Panc1 (cell line): ENCODE results near the gene ZNF316. TPM values are rescaled to one million over a fixed set of nuclear protein-coding genes. Genes with fewer than 3 reads are reported as not detected.

ENCODE experiments used
- ATAC-seq: fragments of 200-7000 bp; cut with Tn5 transposase; 2 replicates; pipeline ENCODE4 v1.9.1; 2020; ENCODE audit warnings: mild to moderate bottlenecking, moderate library complexity
- BruUV-seq: library from RNA; stranded (reverse); fragments of 400-500 nt; replicated peaks from 2 replicates; lab custom pipeline; 2021; lab: Mats Ljungman, UMichigan
- CTCF ChIA-PET: fragments of 300-600 bp; sonication (Branson Sonifier 250); formaldehyde crosslinking; loops from one replicate; lab custom pipeline; 2022; ENCODE audit warnings: antibody characterized with exemption; lab: Charles Lee
- POLR2A ChIA-PET: fragments of 300-600 bp; sonication (Branson Sonifier 250); formaldehyde crosslinking; loops from one replicate; lab custom pipeline; 2022; ENCODE audit warnings: antibody characterized with exemption; lab: Charles Lee
- DNase-seq: peaks from one replicate; pipeline ENCODE4 v3.0.0-alpha.2; 2010; ENCODE audit warnings: low read depth, low spot score
- H3K27ac ChIP-seq: 2 replicates; pipeline ENCODE4 v1.5.1; 2011; ENCODE audit warnings: mild to moderate bottlenecking, low read length, inconsistent platforms
- H3K27me3 ChIP-seq: fragments of 200-500 bp; sonication (Bioruptor generic); 2 replicates; pipeline ENCODE4 v1.6.0; 2014; ENCODE audit warnings: low read length, inconsistent platforms; ENCODE audit not compliant: control insufficient read depth, insufficient read depth
- H3K36me3 ChIP-seq: fragments of 200-500 bp; sonication (Bioruptor generic); 2 replicates; pipeline ENCODE4 v1.5.1; 2014; ENCODE audit warnings: inconsistent platforms, mild to moderate bottlenecking, low read length, moderate library complexity; ENCODE audit not compliant: control insufficient read depth, insufficient read depth
- H3K4me1 ChIP-seq: 2 replicates; pipeline ENCODE4 v1.5.1; 2011; ENCODE audit warnings: inconsistent platforms, mild to moderate bottlenecking, low read length, moderate library complexity; ENCODE audit not compliant: control insufficient read depth, insufficient read depth
- H3K4me3 ChIP-seq, 2 experiments: 2 replicates each; pipeline ENCODE4 v1.5.1; 2011 to 2012; ENCODE audit warnings: low read depth in 2 of 2, low read length in 2 of 2, mild to moderate bottlenecking in 2 of 2, inconsistent platforms in 1 of 2, moderate library complexity in 1 of 2
- H3K9me3 ChIP-seq: fragments of 200-500 bp; sonication (Bioruptor generic); 2 replicates; pipeline ENCODE4 v1.5.1; 2014; ENCODE audit warnings: low read depth, mild to moderate bottlenecking, inconsistent platforms, low read length, moderate library complexity; ENCODE audit not compliant: control insufficient read depth, insufficient read depth
- POLR2AphosphoS5 ChIP-seq: IDR thresholded peaks from 2 replicates; pipeline ENCODE4 v1.6.1; 2012; ENCODE audit warnings: mild to moderate bottlenecking, low read depth, low read length, moderate library complexity
- SIN3A ChIP-seq: IDR thresholded peaks from 2 replicates; pipeline ENCODE4 v1.6.1; 2012; ENCODE audit warnings: low read depth, mild to moderate bottlenecking, low read length, moderate library complexity, borderline replicate concordance; ENCODE audit not compliant: insufficient read depth
- TCF7L2 ChIP-seq: IDR thresholded peaks from 2 replicates; pipeline ENCODE4 v1.6.1; 2011; ENCODE audit warnings: mild to moderate bottlenecking, low read depth, low read length, inconsistent platforms
- in situ Hi-C: cut with HindIII; loops from 2 replicates; pipeline ENCODE4 v1.10.0; 2016; ENCODE audit warnings: low sequenced_read_pairs, low pct_unique_long_range_greater_than_20kb
- intact Hi-C: fragments of 100-400 bp; cut with micrococcal nuclease; formaldehyde crosslinking; loops from one replicate; pipeline ENCODE4 v1.10.0; 2022; ENCODE audit not compliant: unreplicated experiment
- total RNA-seq: library from RNA; stranded (reverse); gene quantifications from one replicate; pipeline ENCODE4 v1.2.1, GENCODE V29; 2021; ENCODE audit not compliant: unreplicated experiment
- TF ChIP-seq, protein P1 (sequence below), 2 experiments: IDR thresholded peaks; 2 replicates each; pipeline ENCODE4 v1.6.1; 2011 to 2012; ENCODE audit warnings: low read depth in 2 of 2, control low read depth in 1 of 2, low read length in 1 of 2, mild to moderate bottlenecking in 1 of 2, moderate library complexity in 1 of 2; ENCODE audit not compliant: insufficient read depth in 1 of 2
- TF ChIP-seq, protein P2 (sequence below): fragments of 450-650 bp; IDR thresholded peaks from 2 replicates; pipeline ENCODE4 v1.5.1; 2017; ENCODE audit warnings: mild to moderate bottlenecking

Gene ZNF316
- total RNA-seq, 1 experiment from 2014 or later, result 37.8 TPM

DNA sequence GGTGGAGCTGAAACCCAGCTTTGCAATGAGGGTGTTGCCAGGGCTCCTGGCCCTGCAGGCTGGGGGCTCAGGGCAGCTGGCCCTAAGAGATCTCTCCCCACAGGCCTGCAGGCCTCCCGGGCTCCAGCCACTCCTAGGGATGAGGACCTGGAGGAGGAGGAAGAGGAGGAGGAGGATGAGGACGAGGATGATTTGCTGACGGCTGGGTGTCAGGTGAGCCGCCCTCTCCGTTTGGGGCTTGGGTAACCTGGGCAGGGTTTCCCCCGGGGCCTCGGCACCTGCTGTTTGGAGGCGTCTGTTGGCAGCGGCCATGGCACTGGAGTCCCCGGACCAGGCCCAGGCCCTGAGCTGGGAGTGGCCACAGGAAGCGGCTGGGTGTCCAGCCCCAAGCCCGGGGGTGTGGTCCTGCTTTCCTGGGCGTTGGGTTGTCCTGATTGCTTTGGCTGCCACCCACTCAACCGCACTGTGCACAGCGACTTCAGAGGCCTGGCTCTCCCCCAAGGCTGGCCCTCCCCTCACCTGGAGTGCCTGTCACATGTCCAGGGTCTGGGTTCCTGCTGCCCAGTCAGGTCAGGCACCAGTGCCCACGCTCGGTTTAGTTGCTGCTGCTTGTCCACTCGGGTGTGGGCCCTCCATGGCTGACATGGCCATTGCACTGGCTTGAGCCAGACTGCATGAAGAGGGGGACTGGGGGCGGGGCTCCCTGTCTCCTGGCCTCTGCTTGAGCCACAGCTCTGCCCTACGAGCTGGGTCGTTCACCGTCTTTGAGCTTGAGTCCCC lies 5.9 kb downstream of the ZNF316 start:
- ChIA-PET POLR2A (no interaction called here), CTCF (no interaction called here)
- Histone ChIP-seq H3K27ac (no peak overlapping the region), H3K27me3 (no peaks in the 10 kb centered on the region), H3K4me1 (peaks cover 7% of the 10 kb centered on the region), H3K36me3 (peaks cover 4% of the 10 kb centered on the region; the same call in 1 of the 2 replicates), H3K9me3 (no peaks in the 10 kb centered on the region), H3K4me3 (no peak overlapping the region)
- in situ Hi-C loops (no loop called here), intact Hi-C loops (no loop called here)
- ATAC-seq, result peak; percentile 19; the same call in 1 of the 2 replicates
- no TSS peak for BruUV-seq
- DNase-seq, result no peak
- TF ChIP-seq, protein P1, sequence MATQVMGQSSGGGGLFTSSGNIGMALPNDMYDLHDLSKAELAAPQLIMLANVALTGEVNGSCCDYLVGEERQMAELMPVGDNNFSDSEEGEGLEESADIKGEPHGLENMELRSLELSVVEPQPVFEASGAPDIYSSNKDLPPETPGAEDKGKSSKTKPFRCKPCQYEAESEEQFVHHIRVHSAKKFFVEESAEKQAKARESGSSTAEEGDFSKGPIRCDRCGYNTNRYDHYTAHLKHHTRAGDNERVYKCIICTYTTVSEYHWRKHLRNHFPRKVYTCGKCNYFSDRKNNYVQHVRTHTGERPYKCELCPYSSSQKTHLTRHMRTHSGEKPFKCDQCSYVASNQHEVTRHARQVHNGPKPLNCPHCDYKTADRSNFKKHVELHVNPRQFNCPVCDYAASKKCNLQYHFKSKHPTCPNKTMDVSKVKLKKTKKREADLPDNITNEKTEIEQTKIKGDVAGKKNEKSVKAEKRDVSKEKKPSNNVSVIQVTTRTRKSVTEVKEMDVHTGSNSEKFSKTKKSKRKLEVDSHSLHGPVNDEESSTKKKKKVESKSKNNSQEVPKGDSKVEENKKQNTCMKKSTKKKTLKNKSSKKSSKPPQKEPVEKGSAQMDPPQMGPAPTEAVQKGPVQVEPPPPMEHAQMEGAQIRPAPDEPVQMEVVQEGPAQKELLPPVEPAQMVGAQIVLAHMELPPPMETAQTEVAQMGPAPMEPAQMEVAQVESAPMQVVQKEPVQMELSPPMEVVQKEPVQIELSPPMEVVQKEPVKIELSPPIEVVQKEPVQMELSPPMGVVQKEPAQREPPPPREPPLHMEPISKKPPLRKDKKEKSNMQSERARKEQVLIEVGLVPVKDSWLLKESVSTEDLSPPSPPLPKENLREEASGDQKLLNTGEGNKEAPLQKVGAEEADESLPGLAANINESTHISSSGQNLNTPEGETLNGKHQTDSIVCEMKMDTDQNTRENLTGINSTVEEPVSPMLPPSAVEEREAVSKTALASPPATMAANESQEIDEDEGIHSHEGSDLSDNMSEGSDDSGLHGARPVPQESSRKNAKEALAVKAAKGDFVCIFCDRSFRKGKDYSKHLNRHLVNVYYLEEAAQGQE (IDR thresholded peaks at IDR 0.05; ENCODE audit: insufficient read depth in 1 of 2, low read depth in 2 of 2, low read length in 1 of 2), result no peak
- TF ChIP-seq, protein P2, sequence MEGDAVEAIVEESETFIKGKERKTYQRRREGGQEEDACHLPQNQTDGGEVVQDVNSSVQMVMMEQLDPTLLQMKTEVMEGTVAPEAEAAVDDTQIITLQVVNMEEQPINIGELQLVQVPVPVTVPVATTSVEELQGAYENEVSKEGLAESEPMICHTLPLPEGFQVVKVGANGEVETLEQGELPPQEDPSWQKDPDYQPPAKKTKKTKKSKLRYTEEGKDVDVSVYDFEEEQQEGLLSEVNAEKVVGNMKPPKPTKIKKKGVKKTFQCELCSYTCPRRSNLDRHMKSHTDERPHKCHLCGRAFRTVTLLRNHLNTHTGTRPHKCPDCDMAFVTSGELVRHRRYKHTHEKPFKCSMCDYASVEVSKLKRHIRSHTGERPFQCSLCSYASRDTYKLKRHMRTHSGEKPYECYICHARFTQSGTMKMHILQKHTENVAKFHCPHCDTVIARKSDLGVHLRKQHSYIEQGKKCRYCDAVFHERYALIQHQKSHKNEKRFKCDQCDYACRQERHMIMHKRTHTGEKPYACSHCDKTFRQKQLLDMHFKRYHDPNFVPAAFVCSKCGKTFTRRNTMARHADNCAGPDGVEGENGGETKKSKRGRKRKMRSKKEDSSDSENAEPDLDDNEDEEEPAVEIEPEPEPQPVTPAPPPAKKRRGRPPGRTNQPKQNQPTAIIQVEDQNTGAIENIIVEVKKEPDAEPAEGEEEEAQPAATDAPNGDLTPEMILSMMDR, result no peak
- TF ChIP-seq POLR2AphosphoS5 (no peak), SIN3A (no peak), TCF7L2 (no peak)

DNA sequence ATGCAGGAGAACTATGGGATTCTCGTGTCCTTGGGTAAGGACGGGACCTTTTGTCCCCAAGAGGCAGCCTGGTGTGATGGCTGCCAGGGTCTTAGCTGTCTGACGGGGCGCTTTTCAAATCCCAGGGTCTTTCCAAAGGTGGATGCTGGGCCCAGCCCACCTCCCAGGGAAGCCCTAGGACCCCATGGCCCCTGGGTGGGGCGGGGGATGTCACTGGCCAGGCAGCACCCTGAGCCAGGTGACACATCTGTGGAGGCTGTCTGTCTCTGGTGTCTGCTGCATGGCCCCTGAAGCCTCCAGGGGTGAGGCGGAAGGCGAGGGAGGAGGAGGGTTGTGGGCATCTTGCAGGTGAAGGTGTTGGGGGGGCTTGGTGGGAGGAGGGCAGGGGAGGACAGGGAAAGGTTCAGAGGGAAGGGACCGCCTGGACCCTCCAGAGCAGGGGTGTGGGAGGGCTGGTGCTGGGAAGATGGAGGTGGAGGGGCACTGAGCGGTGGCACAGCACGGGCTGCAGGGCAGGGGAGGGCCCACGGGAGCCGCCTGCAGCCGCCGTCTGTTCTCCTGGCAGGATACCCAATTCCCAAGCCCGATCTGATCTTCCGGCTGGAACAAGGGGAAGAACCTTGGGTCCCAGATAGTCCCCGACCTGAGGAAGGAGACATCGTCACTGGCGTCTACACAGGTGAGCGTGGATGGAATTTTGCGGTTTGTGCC lies 7.0 kb downstream of the ZNF316 start:
- in situ Hi-C loops (no loop called here), intact Hi-C loops (no loop called here)
- Histone ChIP-seq H3K27ac (no peak overlapping the region), H3K4me3 (no peak overlapping the region), H3K36me3 (peaks cover 4% of the 10 kb centered on the region; the same call in 1 of the 2 replicates), H3K4me1 (no peaks in the 10 kb centered on the region), H3K27me3 (no peaks in the 10 kb centered on the region), H3K9me3 (no peaks in the 10 kb centered on the region; the same call in 1 of the 2 replicates)
- TF ChIP-seq TCF7L2 (no peak), SIN3A (no peak), POLR2AphosphoS5 (no peak)
- TF ChIP-seq, protein P2, result no peak
- TF ChIP-seq, protein P1 (IDR thresholded peaks at IDR 0.05; ENCODE audit: insufficient read depth in 1 of 2, low read depth in 2 of 2, low read length in 1 of 2), result no peak
- POLR2A ChIA-PET, result no interaction called here
- CTCF ChIA-PET, result no interaction called here
- no peak for ATAC-seq
- no peak for DNase-seq
- no TSS peak for BruUV-seq
